Endodermal cell (in vitro differentiated cells): Measurements from ENCODE around the gene CHID1. TPM values are rescaled to one million over a fixed set of nuclear protein-coding genes. Genes with fewer than 3 reads are reported as not detected.
A peak's percentile ranks its signal among the peaks of the same experiment; 100 is the strongest.

Source experiments
- DNase-seq: peaks from one replicate; pipeline ENCODE4 v3.0.0-alpha.2; 2017
- H3K27ac ChIP-seq: 2 replicates; pipeline ENCODE4 v1.5.1; 2013; ENCODE audit warnings: mild to moderate bottlenecking, low read depth, low read length, moderate library complexity
- H3K27me3 ChIP-seq: 2 replicates; pipeline ENCODE4 v1.6.1; 2013; ENCODE audit warnings: mild to moderate bottlenecking, low read length, moderate library complexity; ENCODE audit not compliant: insufficient read depth, control insufficient read depth, poor library complexity, severe bottlenecking
- H3K36me3 ChIP-seq: 2 replicates; pipeline ENCODE4 v1.7.0; 2013; ENCODE audit warnings: mild to moderate bottlenecking, low read length, moderate library complexity; ENCODE audit not compliant: control insufficient read depth, insufficient read depth
- H3K4me1 ChIP-seq: one replicate; pipeline ENCODE4 v1.7.0; 2013; ENCODE audit warnings: low read length; ENCODE audit not compliant: control insufficient read depth, insufficient read depth
- H3K4me3 ChIP-seq: 2 replicates; pipeline ENCODE4 v1.5.1; 2013; ENCODE audit warnings: mild to moderate bottlenecking, low read length, moderate library complexity
- H3K9ac ChIP-seq: 2 replicates; pipeline ENCODE4 v1.6.1; 2013; ENCODE audit warnings: mild to moderate bottlenecking, low read length, moderate library complexity; ENCODE audit not compliant: poor library complexity, severe bottlenecking; ENCODE audit errors: extremely low read depth
- H3K9me3 ChIP-seq: 2 replicates; pipeline ENCODE4 v1.6.1; 2013; ENCODE audit warnings: mild to moderate bottlenecking, low read length, moderate library complexity; ENCODE audit not compliant: control insufficient read depth
- H3K27ac Mint-ChIP-seq: 2 replicates; pipeline ENCODE4 v1.8.0; 2020; ENCODE audit warnings: mixed read lengths
- H3K27me3 Mint-ChIP-seq: 2 replicates; pipeline ENCODE4 v1.8.0; 2021; ENCODE audit warnings: mild to moderate bottlenecking, mixed read lengths; ENCODE audit not compliant: insufficient read depth
- H3K36me3 Mint-ChIP-seq: 2 replicates; pipeline ENCODE4 v1.8.0; 2020; ENCODE audit warnings: low read depth, mixed read lengths
- H3K4me1 Mint-ChIP-seq: 2 replicates; pipeline ENCODE4 v1.8.0; 2020; ENCODE audit warnings: mixed read lengths
- H3K4me3 Mint-ChIP-seq: 2 replicates; pipeline ENCODE4 v1.8.0; 2020; ENCODE audit warnings: mild to moderate bottlenecking, moderate library complexity, mixed read lengths
- H3K9me3 Mint-ChIP-seq: 2 replicates; pipeline ENCODE4 v1.8.0; 2020; ENCODE audit warnings: mild to moderate bottlenecking, mixed read lengths
- WGBS, 2 experiments: methylation state at CpG; one replicate each; pipeline versions ENCODE4 v1.1.5 to v1.1.7; 2013; ENCODE audit warnings: missing lambda C conversion rate in 2 of 2, mixed read lengths in 1 of 2; ENCODE audit not compliant: insufficient coverage in 1 of 2, insufficient read length in 1 of 2; 5-methylcytosine and 5-hydroxymethylcytosine counted together
- total RNA-seq, 2 donors: library from RNA; stranded (reverse); fragmentation: NEBNext Ultra II Directional in 1 of 2; extraction: Animal tissue kit (Norgen Biotek cat#: 25700) in 1 of 2; gene quantifications; 2 replicates in 1 of 2; 3 replicates in 1 of 2; pipeline ENCODE4 v1.2.1, GENCODE V29; 2021
- TF ChIP-seq, protein P1 (sequence below): fragments of 200-600 bp; sonication (generic); conservative IDR thresholded peaks from 2 replicates; pipeline ENCODE4 v1.5.0; 2021; ENCODE audit warnings: antibody characterized with exemption, mild to moderate bottlenecking

The CHID1 gene
- total RNA-seq, 2 donors from 2014 or later = 82.0 to 83.5 TPM

DNA sequence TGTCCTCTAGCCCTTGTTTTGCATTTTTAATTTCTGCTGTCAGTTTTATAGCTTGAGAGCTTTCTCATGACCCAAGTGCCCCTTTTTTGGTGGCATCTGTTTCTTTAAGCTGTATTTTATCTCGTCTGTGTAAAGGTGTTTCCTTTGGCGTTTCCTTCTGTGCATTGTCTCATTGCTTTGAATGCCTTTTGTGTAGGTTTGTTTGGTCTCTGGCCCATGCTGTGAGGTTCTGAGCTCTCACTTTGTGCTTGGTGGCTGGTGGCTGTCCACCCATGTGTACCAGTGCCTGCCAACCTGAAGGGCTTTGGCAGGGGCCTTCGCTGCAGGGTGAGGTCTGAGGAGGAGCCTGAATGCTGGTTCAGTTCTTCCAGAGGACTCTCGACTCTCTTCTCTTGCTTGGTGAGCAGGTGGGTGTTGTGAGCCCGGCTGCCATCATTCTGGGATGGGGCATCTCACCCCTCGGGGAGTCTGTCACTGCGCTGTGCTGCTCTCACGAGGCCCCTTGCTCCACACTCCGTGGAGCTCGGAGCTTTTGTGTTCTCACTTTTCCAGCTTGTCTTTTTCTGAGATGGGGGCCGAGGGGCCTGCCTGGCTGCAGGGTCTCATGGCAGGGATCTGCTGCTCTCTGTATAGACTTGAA lies 30.0 kb upstream of the CHID1 start:
- Mint-ChIP-seq H3K9me3 (no peaks in the 10 kb centered on the region), H3K4me3 (no peak overlapping the region)
- TF ChIP-seq, protein P1, sequence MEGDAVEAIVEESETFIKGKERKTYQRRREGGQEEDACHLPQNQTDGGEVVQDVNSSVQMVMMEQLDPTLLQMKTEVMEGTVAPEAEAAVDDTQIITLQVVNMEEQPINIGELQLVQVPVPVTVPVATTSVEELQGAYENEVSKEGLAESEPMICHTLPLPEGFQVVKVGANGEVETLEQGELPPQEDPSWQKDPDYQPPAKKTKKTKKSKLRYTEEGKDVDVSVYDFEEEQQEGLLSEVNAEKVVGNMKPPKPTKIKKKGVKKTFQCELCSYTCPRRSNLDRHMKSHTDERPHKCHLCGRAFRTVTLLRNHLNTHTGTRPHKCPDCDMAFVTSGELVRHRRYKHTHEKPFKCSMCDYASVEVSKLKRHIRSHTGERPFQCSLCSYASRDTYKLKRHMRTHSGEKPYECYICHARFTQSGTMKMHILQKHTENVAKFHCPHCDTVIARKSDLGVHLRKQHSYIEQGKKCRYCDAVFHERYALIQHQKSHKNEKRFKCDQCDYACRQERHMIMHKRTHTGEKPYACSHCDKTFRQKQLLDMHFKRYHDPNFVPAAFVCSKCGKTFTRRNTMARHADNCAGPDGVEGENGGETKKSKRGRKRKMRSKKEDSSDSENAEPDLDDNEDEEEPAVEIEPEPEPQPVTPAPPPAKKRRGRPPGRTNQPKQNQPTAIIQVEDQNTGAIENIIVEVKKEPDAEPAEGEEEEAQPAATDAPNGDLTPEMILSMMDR = no peak

DNA sequence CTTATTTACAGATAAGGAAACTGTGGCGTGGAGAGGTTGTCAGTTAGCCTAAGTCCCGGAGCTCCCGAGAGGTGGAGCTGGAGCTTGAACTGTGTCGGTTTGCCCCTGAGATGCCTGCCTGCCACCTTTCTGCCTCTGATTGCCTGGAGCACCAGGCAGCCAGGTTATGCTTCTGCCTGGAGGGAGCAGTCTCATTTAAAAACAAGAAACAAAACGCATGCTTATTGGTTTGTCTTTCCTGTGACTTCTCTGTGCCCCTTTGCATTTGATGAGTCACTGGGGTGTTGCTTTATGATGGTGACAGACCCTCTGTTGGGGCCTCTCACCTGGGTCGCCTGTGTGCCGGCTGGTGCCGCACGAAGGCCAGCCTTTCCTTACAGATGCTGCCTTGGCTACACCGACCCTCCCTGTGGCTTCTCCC lies 27.2 kb upstream of the CHID1 start:
- no peaks in the 10 kb centered on the region for H3K27me3 ChIP-seq
- peaks cover 46% of the 10 kb centered on the region for H3K4me1 Mint-ChIP-seq
- H3K27ac Mint-ChIP-seq = peak overlapping the region; percentile 61
- 77 to 79% methylated on average over 10 of the region's 10 CpGs for WGBS, 2 experiments
- DNase-seq = no peak
- peaks cover 22% of the 10 kb centered on the region for H3K4me1 ChIP-seq
- TF ChIP-seq, protein P1 = no peak
- H3K9me3 ChIP-seq = no peaks in the 10 kb centered on the region
- H3K27me3 Mint-ChIP-seq = no peaks in the 10 kb centered on the region
- H3K36me3 ChIP-seq = peaks cover 9% of the 10 kb centered on the region
- H3K9me3 Mint-ChIP-seq = no peaks in the 10 kb centered on the region
- H3K4me3 Mint-ChIP-seq = no peak overlapping the region
- H3K36me3 Mint-ChIP-seq = peaks cover 22% of the 10 kb centered on the region
- no peak overlapping the region for H3K9ac ChIP-seq
- H3K4me3 ChIP-seq = no peak overlapping the region
- H3K27ac ChIP-seq = no peak overlapping the region

More for the DNA sequence above, 30.0 kb upstream of the CHID1 start:
- Mint-ChIP-seq H3K27ac (peak overlapping the region; percentile 6), H3K4me1 (peaks cover 55% of the 10 kb centered on the region), H3K36me3 (peaks cover 30% of the 10 kb centered on the region), H3K27me3 (no peaks in the 10 kb centered on the region)
- H3K27ac ChIP-seq = peak overlapping the region; percentile 83
- 62 to 70% methylated on average over 10 to 11 of the region's 11 CpGs for WGBS, 2 experiments
- no peak overlapping the region for H3K4me3 ChIP-seq
- H3K9me3 ChIP-seq = no peaks in the 10 kb centered on the region
- no peaks in the 10 kb centered on the region for H3K27me3 ChIP-seq
- peaks cover 15% of the 10 kb centered on the region for H3K4me1 ChIP-seq
- no peak for DNase-seq
- H3K36me3 ChIP-seq = peaks cover 14% of the 10 kb centered on the region
- no peak overlapping the region for H3K9ac ChIP-seq

DNA sequence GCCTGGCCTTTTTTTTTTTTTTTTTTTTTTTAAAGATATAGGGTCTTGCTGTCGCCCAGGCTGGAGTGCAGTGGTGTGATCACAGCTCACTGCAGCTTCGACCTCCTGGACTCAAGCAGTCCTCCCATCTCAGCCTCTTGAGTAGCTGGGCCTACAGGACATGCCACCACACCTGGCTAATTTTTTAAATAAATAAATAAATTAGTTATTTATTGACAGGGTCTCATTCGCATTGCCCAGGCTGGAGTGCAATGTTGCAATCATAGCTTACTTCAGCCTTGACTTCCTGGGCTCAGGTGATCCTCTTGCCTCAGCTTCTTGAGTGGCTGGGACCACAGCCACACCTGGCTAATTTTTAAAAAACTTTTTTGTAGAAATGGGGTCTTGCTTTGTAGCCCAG lies 25.6 kb upstream of the CHID1 start:
- Histone ChIP-seq H3K4me1 (peaks cover 13% of the 10 kb centered on the region), H3K4me3 (no peak overlapping the region), H3K9ac (no peak overlapping the region), H3K27me3 (no peaks in the 10 kb centered on the region), H3K9me3 (no peaks in the 10 kb centered on the region), H3K36me3 (peaks cover 17% of the 10 kb centered on the region), H3K27ac (no peak overlapping the region)
- H3K27me3 Mint-ChIP-seq = no peaks in the 10 kb centered on the region
- TF ChIP-seq, protein P1 = no peak
- H3K36me3 Mint-ChIP-seq = peaks cover 22% of the 10 kb centered on the region
- H3K9me3 Mint-ChIP-seq = no peaks in the 10 kb centered on the region
- no peak overlapping the region for H3K4me3 Mint-ChIP-seq
- H3K4me1 Mint-ChIP-seq = peaks cover 44% of the 10 kb centered on the region
- peak overlapping the region; percentile 58 for H3K27ac Mint-ChIP-seq
- 98% methylated on average over 3 of the region's 3 CpGs; no CpG with 5 or more reads in 1 of the 2 experiments for WGBS, 2 experiments
- DNase-seq = no peak
